Natural killer cell (primary cell): ENCODE measurements around the gene SDC1. TPM values are rescaled to one million over a fixed set of nuclear protein-coding genes. Genes with fewer than 3 reads are reported as not detected.

Source experiments
- ATAC-seq, 3 donors: fragments of 150-1000 bp in 2 of 3; fragments of 200-7000 bp in 1 of 3; cut with Tn5 transposase; 1 replicate in 1 of 3; 2 replicates in 2 of 3; pipeline ENCODE4 v1.10.0; 2021; ENCODE audit warnings: mild to moderate bottlenecking in 2 of 3, moderate library complexity in 2 of 3
- DNase-seq, 2 donors: peaks; one replicate each; pipeline versions ENCODE4 v3.0.0 to v3.0.0-alpha.2; 2013 to 2021; ENCODE audit warnings: mixed read lengths in 1 of 2
- H3K27ac ChIP-seq: one replicate; pipeline ENCODE4 v1.5.1; 2013; ENCODE audit warnings: mild to moderate bottlenecking, low read length
- H3K27me3 ChIP-seq: one replicate; pipeline ENCODE4 v1.6.1; 2013; ENCODE audit warnings: low read length; ENCODE audit not compliant: control insufficient read depth, insufficient read depth
- H3K36me3 ChIP-seq: one replicate; pipeline ENCODE4 v1.6.1; 2013; ENCODE audit warnings: low read length; ENCODE audit not compliant: control insufficient read depth, insufficient read depth
- H3K4me1 ChIP-seq: one replicate; pipeline ENCODE4 v1.6.1; 2013; ENCODE audit warnings: low read length; ENCODE audit not compliant: control insufficient read depth, insufficient read depth
- H3K4me3 ChIP-seq: one replicate; pipeline ENCODE4 v1.5.1; 2013; ENCODE audit warnings: low read length
- H3K9me3 ChIP-seq: one replicate; pipeline ENCODE4 v1.6.1; 2013; ENCODE audit warnings: low read length; ENCODE audit not compliant: control insufficient read depth, insufficient read depth
- H3K27ac Mint-ChIP-seq, 2 donors: one replicate each; pipeline ENCODE4 v1.8.0; 2022; ENCODE audit warnings: mild to moderate bottlenecking in 2 of 2, mixed read lengths in 2 of 2, moderate library complexity in 1 of 2
- H3K27me3 Mint-ChIP-seq, 2 donors: one replicate each; pipeline ENCODE4 v1.8.0; 2022; ENCODE audit warnings: low read depth in 2 of 2, mixed read lengths in 2 of 2
- H3K36me3 Mint-ChIP-seq: one replicate; pipeline ENCODE4 v1.8.0; 2022; ENCODE audit warnings: mixed read lengths
- H3K4me1 Mint-ChIP-seq, 2 donors: one replicate each; pipeline ENCODE4 v1.8.0; 2022; ENCODE audit warnings: mixed read lengths in 2 of 2
- H3K4me3 Mint-ChIP-seq: one replicate; pipeline ENCODE4 v1.8.0; 2022; ENCODE audit warnings: mild to moderate bottlenecking, moderate library complexity, mixed read lengths
- H3K9me3 Mint-ChIP-seq, 2 donors: one replicate each; pipeline ENCODE4 v1.8.0; 2022; ENCODE audit warnings: mixed read lengths in 2 of 2
- WGBS: methylation state at CpG from one replicate; pipeline ENCODE4 v1.1.7; 2013; ENCODE audit warnings: missing lambda C conversion rate; ENCODE audit not compliant: insufficient coverage; 5-methylcytosine and 5-hydroxymethylcytosine counted together
- intact Hi-C: fragments of 100-400 bp; cut with micrococcal nuclease; formaldehyde crosslinking; loops from one replicate; pipeline ENCODE4 v1.14.2; 2022
- total RNA-seq, 4 donors: library from RNA; stranded (reverse); fragments of 120-200 nt in 1 of 4; gene quantifications; one replicate each; pipeline versions ENCODE4 v1.2.3 to v1.2.4, GENCODE V29; 2013 to 2022
- TF ChIP-seq, protein P1 (sequence below): fragments of 200-600 bp; IDR thresholded peaks from one replicate; pipeline ENCODE4 v1.8.0; 2022; ENCODE audit warnings: antibody characterized with exemption

SDC1 gene
- total RNA-seq, 3 donors from 2014 or later (not counting 1 experiment from before 2014, with no cell fraction given): 0.63 TPM; not detected in 2

DNA sequence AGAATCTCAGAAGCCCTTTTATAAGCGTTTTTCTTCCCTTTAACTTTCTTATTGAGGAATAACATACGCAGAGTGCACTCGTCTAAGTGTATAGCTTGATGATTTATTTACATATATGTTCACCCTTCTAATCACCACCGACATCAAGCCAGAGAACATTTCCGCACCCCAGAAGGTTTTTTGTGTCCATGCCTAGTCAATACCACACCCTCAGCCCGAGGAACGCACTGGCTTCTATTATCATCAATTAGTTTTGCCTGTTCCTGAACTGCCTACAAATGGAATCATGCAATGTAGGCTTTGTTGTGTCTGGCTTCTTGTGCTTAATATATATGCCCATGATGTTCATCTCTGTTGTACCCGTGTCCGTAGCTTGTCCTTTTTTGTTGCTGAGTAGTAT, 27.7 kb downstream of the SDC1 start:
- no peak overlapping the region for H3K27ac ChIP-seq
- H3K4me3 Mint-ChIP-seq: no peak overlapping the region
- H3K36me3 Mint-ChIP-seq: no peaks in the 10 kb centered on the region
- no peaks in the 10 kb centered on the region for H3K9me3 ChIP-seq
- intact Hi-C loops: no loop called here
- 72% methylated on average over 6 of the region's 9 CpGs for WGBS
- no peaks in the 10 kb centered on the region for H3K27me3 Mint-ChIP-seq
- DNase-seq (no peak), ATAC-seq (no peak)
- TF ChIP-seq, protein P1, sequence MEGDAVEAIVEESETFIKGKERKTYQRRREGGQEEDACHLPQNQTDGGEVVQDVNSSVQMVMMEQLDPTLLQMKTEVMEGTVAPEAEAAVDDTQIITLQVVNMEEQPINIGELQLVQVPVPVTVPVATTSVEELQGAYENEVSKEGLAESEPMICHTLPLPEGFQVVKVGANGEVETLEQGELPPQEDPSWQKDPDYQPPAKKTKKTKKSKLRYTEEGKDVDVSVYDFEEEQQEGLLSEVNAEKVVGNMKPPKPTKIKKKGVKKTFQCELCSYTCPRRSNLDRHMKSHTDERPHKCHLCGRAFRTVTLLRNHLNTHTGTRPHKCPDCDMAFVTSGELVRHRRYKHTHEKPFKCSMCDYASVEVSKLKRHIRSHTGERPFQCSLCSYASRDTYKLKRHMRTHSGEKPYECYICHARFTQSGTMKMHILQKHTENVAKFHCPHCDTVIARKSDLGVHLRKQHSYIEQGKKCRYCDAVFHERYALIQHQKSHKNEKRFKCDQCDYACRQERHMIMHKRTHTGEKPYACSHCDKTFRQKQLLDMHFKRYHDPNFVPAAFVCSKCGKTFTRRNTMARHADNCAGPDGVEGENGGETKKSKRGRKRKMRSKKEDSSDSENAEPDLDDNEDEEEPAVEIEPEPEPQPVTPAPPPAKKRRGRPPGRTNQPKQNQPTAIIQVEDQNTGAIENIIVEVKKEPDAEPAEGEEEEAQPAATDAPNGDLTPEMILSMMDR: no peak
- H3K27ac Mint-ChIP-seq: no peak overlapping the region
- H3K4me1 ChIP-seq: no peaks in the 10 kb centered on the region
- H3K4me3 ChIP-seq: no peak overlapping the region
- H3K36me3 ChIP-seq: no peaks in the 10 kb centered on the region
- no peaks in the 10 kb centered on the region for H3K27me3 ChIP-seq
- H3K4me1 Mint-ChIP-seq: no peaks in the 10 kb centered on the region
- H3K9me3 Mint-ChIP-seq: no peaks in the 10 kb centered on the region

DNA sequence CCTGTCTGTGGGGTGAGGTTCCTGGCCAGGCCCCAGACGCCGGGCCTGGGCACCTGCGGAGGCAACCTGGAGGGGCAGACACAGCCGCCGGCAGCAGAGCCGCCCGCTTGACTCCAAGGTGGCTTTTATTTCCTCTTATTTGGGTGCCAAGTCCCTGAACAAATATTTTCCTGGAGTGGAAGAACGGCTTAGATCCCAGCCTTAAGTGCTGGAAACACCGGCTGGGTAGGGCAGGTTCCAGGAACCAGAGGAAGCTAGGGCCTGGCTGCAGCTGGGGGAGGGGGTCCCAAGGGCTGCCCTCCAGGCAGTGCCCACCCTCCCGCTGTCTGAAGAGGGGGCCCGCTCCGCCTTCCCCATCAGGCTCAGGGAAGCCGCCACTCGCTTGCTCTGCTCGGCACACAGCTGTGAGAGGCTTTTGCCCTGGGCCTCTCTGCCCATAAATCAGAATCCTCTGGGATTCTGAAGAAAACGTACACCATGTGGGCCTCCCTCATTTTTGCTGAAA, 28.2 kb downstream of the SDC1 start:
- no peak for DNase-seq
- 90% methylated on average over 16 of the region's 16 CpGs for WGBS
- H3K27ac Mint-ChIP-seq: no peak overlapping the region
- H3K27ac ChIP-seq: no peak overlapping the region
- intact Hi-C loops: no loop called here
- no peak overlapping the region for H3K4me3 Mint-ChIP-seq
- no peaks in the 10 kb centered on the region for H3K27me3 ChIP-seq
- no peaks in the 10 kb centered on the region for H3K9me3 ChIP-seq
- no peaks in the 10 kb centered on the region for H3K4me1 Mint-ChIP-seq
- no peak for ATAC-seq
- H3K27me3 Mint-ChIP-seq: no peaks in the 10 kb centered on the region
- TF ChIP-seq, protein P1: no peak
- H3K4me1 ChIP-seq: no peaks in the 10 kb centered on the region
- H3K4me3 ChIP-seq: no peak overlapping the region
- H3K36me3 ChIP-seq: no peaks in the 10 kb centered on the region
- no peaks in the 10 kb centered on the region for H3K9me3 Mint-ChIP-seq
- no peaks in the 10 kb centered on the region for H3K36me3 Mint-ChIP-seq

DNA sequence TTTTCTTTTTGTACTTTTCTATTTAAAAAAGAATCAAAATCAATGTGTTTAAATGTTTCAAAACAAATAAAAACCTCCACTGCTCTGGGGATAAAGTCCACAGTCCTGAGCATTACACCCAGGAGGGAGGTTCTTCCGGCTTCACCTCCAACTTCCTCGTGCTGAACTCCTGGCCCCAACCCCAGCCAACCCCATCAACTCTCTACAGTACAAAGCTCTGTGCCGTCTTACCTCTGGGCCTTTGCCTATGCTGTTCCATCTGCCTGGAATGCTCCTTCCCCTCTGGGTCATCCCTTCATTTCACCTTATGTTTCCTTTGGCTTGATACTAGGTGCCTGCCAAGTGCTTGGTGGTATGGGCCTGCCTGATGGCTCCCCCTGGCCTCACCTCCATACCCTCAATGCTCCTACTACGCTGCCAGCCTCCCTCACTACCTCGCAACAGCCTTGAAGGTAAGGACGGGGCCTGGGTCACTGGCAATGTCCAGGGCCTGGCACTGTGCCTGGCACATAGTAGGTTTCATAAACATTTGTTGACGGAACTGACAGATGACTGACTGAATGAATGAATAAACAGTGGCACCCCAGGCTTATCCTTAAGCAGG, 28.8 kb downstream of the SDC1 start:
- DNase-seq (no peak), ATAC-seq (no peak)
- Mint-ChIP-seq H3K9me3 (no peaks in the 10 kb centered on the region), H3K4me1 (no peaks in the 10 kb centered on the region), H3K27ac (no peak overlapping the region), H3K4me3 (no peak overlapping the region), H3K36me3 (no peaks in the 10 kb centered on the region), H3K27me3 (no peaks in the 10 kb centered on the region)
- Histone ChIP-seq H3K27me3 (no peaks in the 10 kb centered on the region), H3K36me3 (no peaks in the 10 kb centered on the region), H3K4me3 (no peak overlapping the region), H3K9me3 (no peaks in the 10 kb centered on the region), H3K4me1 (no peaks in the 10 kb centered on the region), H3K27ac (no peak overlapping the region)
- 87% methylated on average over 7 of the region's 7 CpGs for WGBS
- intact Hi-C loops: no loop called here
- TF ChIP-seq, protein P1: no peak
